Right atrium auricular region (tissue), 2 donors: ENCODE data around the gene ADARB1. TPM values are rescaled to one million over a fixed set of nuclear protein-coding genes. Genes with fewer than 3 reads are reported as not detected.

ENCODE experiments used
- DNase-seq: peaks from one replicate; pipeline ENCODE4 v3.0.0-alpha.2; 2019; ENCODE audit warnings: low spot score
- H3K27ac ChIP-seq, 2 donors: fragments of 200-600 bp; sonication (generic); 1 replicate in 1 of 2; 2 replicates in 1 of 2; pipeline ENCODE4 v1.5.1; 2016 to 2019
- H3K27me3 ChIP-seq, 2 donors: fragments of 200-600 bp; sonication (generic); one replicate each; pipeline versions ENCODE4 v1.5.1 to v1.6.0; 2017 to 2019
- H3K36me3 ChIP-seq: fragments of 200-600 bp; sonication (generic); one replicate; pipeline ENCODE4 v1.5.1; 2016
- H3K4me1 ChIP-seq, 2 donors: fragments of 200-600 bp; sonication (generic); one replicate each; pipeline versions ENCODE4 v1.5.1 to v1.6.0; 2017 to 2019
- H3K4me3 ChIP-seq, 2 donors: fragments of 200-600 bp; sonication (generic); 1 replicate in 1 of 2; 2 replicates in 1 of 2; pipeline ENCODE4 v1.5.1; 2017 to 2019; ENCODE audit warnings: mild to moderate bottlenecking in 1 of 2, moderate library complexity in 1 of 2
- H3K9me3 ChIP-seq, 2 donors: fragments of 200-600 bp; sonication (generic); one replicate each; pipeline ENCODE4 v1.5.1; 2019
- CTCF ChIP-seq, 2 donors: fragments of 200-600 bp; sonication (generic); IDR thresholded peaks; one replicate each; pipeline ENCODE4 v1.5.1; 2019; ENCODE audit warnings: antibody characterized with exemption in 2 of 2
- total RNA-seq, 2 donors: library from RNA; depleted of rRNA; stranded (reverse); fragments of >200 nt; gene quantifications; one replicate each; pipeline ENCODE4 v1.1.0, GENCODE V29; 2016

ADARB1 gene
- total RNA-seq, 2 donors from 2014 or later, result 7.5 to 10.5 TPM

GRCh38 chr21:45069085-45069484 is 5.3 kb upstream of the ADARB1 start:
- Histone ChIP-seq H3K4me1 (peaks cover 0 to 15% of the 10 kb centered on the region in 2 donors), H3K4me3 (no peak overlapping the region), H3K36me3 (no peaks in the 10 kb centered on the region), H3K27me3 (no peaks in the 10 kb centered on the region), H3K27ac (no peak overlapping the region), H3K9me3 (no peaks in the 10 kb centered on the region)
- no peak for DNase-seq
- TF ChIP-seq CTCF (IDR thresholded peaks at IDR 0.05), result no peak

- Histone ChIP-seq H3K4me1 (peaks cover 0 to 9% of the 10 kb centered on the region in 2 donors), H3K4me3 (no peak overlapping the region), H3K36me3 (no peaks in the 10 kb centered on the region), H3K27ac (no peak overlapping the region), H3K27me3 (no peaks in the 10 kb centered on the region), H3K9me3 (no peaks in the 10 kb centered on the region)
- no peak for DNase-seq
- no peak for TF ChIP-seq CTCF (IDR thresholded peaks at IDR 0.05)
Measured at GRCh38 chr21:45069711-45070110, 4.7 kb upstream of the ADARB1 start.

- no peak overlapping the region for H3K27ac ChIP-seq
- H3K9me3 ChIP-seq, result no peaks in the 10 kb centered on the region
- TF ChIP-seq CTCF (IDR thresholded peaks at IDR 0.05), result no peak
- DNase-seq, result no peak
- H3K27me3 ChIP-seq, result no peaks in the 10 kb centered on the region
- no peak overlapping the region for H3K4me3 ChIP-seq
- H3K4me1 ChIP-seq, result peaks cover 0 to 18% of the 10 kb centered on the region in 2 donors
- no peaks in the 10 kb centered on the region for H3K36me3 ChIP-seq
Measured at GRCh38 chr21:45071078-45071873, 3.1 kb upstream of the ADARB1 start.

- Histone ChIP-seq H3K36me3 (no peaks in the 10 kb centered on the region), H3K4me3 (no peak overlapping the region), H3K27ac (no peak overlapping the region), H3K27me3 (no peaks in the 10 kb centered on the region), H3K9me3 (no peaks in the 10 kb centered on the region), H3K4me1 (peaks cover 0 to 23% of the 10 kb centered on the region in 2 donors)
- no peak for TF ChIP-seq CTCF (IDR thresholded peaks at IDR 0.05)
- DNase-seq, result no peak
Measured at GRCh38 chr21:45071874-45072737, 2.3 kb upstream of the ADARB1 start.

GRCh38 chr21:45072738-45073300 is 1.6 kb upstream of the ADARB1 start:
- DNase-seq, result no peak
- Histone ChIP-seq H3K4me1 (peaks cover 0 to 23% of the 10 kb centered on the region in 2 donors), H3K27me3 (no peaks in the 10 kb centered on the region), H3K36me3 (no peaks in the 10 kb centered on the region), H3K9me3 (no peaks in the 10 kb centered on the region), H3K27ac (no peak overlapping the region), H3K4me3 (peak overlapping the region in 1 of 2 donors; percentile 92)
- no peak for TF ChIP-seq CTCF (IDR thresholded peaks at IDR 0.05)
